Adrenal gland (tissue), 12 donors: ENCODE results near the gene DHRS1. TPM values are rescaled to one million over a fixed set of nuclear protein-coding genes. Genes with fewer than 3 reads are reported as not detected.

Experiments
- DNase-seq, 7 donors: peaks; one replicate each; pipeline ENCODE4 v3.0.0-alpha.2; 2019 to 2020
- H3K27ac ChIP-seq, 5 donors: fragments of 200-600 bp; sonication (generic) in 4 of 5; 1 replicate in 3 of 5; 2 replicates in 2 of 5; pipeline versions ENCODE4 v1.5.1 to v1.8.0; 2016 to 2020; ENCODE audit warnings: mild to moderate bottlenecking in 1 of 5
- H3K27me3 ChIP-seq: fragments of 200-600 bp; 2 replicates; pipeline ENCODE4 v1.8.0; 2021
- H3K36me3 ChIP-seq, 2 donors: fragments of 200-600 bp; replicated peaks in 1 of 2; 1 replicate in 1 of 2; 2 replicates in 1 of 2; pipeline versions ENCODE4 v1.5.1 to v1.8.0; 2018 to 2022
- H3K4me1 ChIP-seq, 2 donors: fragments of 200-600 bp; replicated peaks in 1 of 2; 1 replicate in 1 of 2; 2 replicates in 1 of 2; pipeline versions ENCODE4 v1.5.1 to v1.8.0; 2018 to 2021
- H3K4me3 ChIP-seq, 4 donors: fragments of 200-600 bp; sonication (generic) in 3 of 4; one replicate each; pipeline ENCODE4 v1.5.1; 2016 to 2018
- H3K9me3 ChIP-seq, 3 donors: fragments of 200-600 bp; sonication (generic) in 1 of 3; replicated peaks in 1 of 3; 1 replicate in 2 of 3; 2 replicates in 1 of 3; pipeline versions ENCODE4 v1.5.1 to v1.8.0; 2016 to 2021
- CTCF ChIP-seq, 6 experiments: fragments of 450-650 bp in 4 of 6; fragments of 200-600 bp in 2 of 6; sonication (generic) in 1 of 6; IDR thresholded peaks; 1 replicate in 5 of 6; 2 replicates in 1 of 6; pipeline versions ENCODE4 v1.5.1 to v1.8.0; 2016 to 2021; ENCODE audit warnings: antibody characterized with exemption in 6 of 6, mild to moderate bottlenecking in 2 of 6, moderate library complexity in 1 of 6
- POLR2A ChIP-seq, 2 donors: fragments of 450-650 bp; IDR thresholded peaks; one replicate each; pipeline ENCODE4 v1.6.1; 2017; ENCODE audit warnings: antibody characterized with exemption in 2 of 2, mild to moderate bottlenecking in 2 of 2, moderate library complexity in 1 of 2
- WGBS, 4 donors: extraction: QIAGEN DNeasy Blood & Tissue Kit in 2 of 4; methylation state at CpG; one replicate each; pipeline versions ENCODE4 v1.1.5 to v1.1.7; 2013 to 2017; 5-methylcytosine and 5-hydroxymethylcytosine counted together
- intact Hi-C, 2 donors: fragments of 100-400 bp; cut with DNase I; formaldehyde crosslinking; loops; one replicate each; pipeline versions ENCODE4 v1.14.1 to v1.15.0; 2022 to 2023
- polyA plus RNA-seq, 3 donors: library from polyadenylated mRNA; stranded (reverse); fragments of 200-250 nt in 2 of 3; fragments of 350-450 nt in 1 of 3; fragmentation: Illumina TruSeq in 1 of 3; extraction: RNeasy Lipid Tissue Mini Kit (QIAGEN cat#74804) in 1 of 3; gene quantifications; one replicate each; pipeline ENCODE4 v1.2.3, GENCODE V29; 2013 to 2014
- total RNA-seq, 9 donors: library from RNA; depleted of rRNA in 4 of 9; stranded (reverse); fragments of >200 nt in 4 of 9; fragments of 120-200 nt in 1 of 9; fragmentation: NEBNext Ultra II Directional in 1 of 9; extraction: Animal tissue kit (Norgen Biotek cat#: 25700) in 1 of 9; gene quantifications; one replicate each; pipeline versions ENCODE4 v1.1.0 to v1.2.4, GENCODE V29; 2013 to 2023
- donor health status: healthy with polysubstance abuse.
- donor health status: Bipolar disorder and iron deficiency.
- donor health status: DM: yes; HTN: yes; CAD: no.
- donor health status: DM: no; HTN: no; CAD: no.
- donor health status: DM: no; HTN: no; CAD: no.
- donor health status: DM: yes; HTN: yes; CAD: no.

DHRS1 gene
- total and polyA plus RNA-seq, 12 donors, result 11.4 to 68.1 (median 36.8) TPM

DNA sequence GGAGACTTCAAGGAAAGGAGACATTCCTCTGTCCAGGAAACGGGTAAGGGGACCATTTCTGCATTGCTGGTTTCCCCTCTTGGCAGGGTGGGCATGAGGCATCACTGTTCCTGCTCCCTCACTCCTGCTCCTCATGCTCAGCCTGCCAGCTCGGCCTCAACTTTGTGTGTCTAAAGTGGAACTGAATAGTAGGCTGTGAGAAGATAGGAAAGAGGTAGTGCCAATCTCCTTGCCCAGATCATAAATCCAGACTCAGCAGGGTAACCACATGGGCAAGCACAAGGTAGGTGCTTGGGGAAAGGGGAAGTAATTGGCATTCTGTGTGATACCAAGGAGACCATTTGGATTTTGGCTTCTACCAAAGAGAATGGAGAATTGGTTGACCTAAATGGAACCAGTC is 14.3 kb upstream of the DHRS1 start:
- peak overlapping the region in 3 of 5 donors; percentile 9 to 92 (median 68) for H3K27ac ChIP-seq
- 77 to 86% (median 81%) methylated on average over 2 of the region's 2 CpGs for WGBS, 4 donors
- peaks cover 20 to 54% of the 10 kb centered on the region in 2 donors for H3K4me1 ChIP-seq
- intact Hi-C loops, result no loop called here
- no peaks in the 10 kb centered on the region for H3K9me3 ChIP-seq
- no peak for DNase-seq
- no peak for TF ChIP-seq CTCF (IDR thresholded peaks at IDR 0.05)
- no peak for TF ChIP-seq POLR2A (IDR thresholded peaks at IDR 0.05)
- no peak overlapping the region for H3K4me3 ChIP-seq
- H3K36me3 ChIP-seq, result no peaks in the 10 kb centered on the region
- no peaks in the 10 kb centered on the region for H3K27me3 ChIP-seq

DNA sequence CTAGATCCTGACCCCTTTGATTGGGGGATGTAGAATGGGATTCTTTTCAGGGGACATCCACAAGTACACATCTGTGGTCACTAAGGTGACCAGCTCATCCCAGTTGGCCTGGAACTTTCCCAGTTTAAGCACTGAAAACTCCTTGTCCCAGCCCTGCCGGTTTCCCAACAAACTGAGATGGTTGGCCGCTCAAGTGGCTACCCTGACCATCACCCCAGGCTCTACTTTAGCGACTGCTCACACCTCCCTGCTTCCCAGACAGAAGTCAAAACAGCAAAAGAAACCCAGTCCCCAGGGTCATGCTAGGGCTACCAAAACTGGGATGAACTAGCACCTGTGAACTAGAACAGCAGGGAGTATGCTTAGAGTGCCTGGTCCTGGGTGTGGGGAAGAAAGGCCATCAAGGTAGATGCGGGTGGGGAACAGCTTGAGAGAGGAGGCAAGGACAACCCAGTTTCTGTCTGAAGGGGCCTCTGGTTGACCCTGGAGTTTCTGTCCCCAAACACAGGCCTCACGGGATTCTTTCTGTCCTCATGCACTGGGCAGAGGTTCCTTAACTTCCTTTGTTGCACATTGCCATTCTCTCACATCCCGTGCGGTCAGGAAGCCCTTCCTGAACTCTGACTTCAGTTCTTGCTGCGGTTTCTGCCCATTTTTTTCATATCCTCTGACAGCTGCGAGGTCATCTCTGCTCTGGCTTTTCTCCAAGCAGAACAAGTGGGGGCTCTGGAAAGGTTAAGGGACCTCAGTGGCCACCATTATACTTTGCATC is 13.3 kb upstream of the DHRS1 start:
- peaks cover 0 to under 1% of the 10 kb centered on the region in 2 donors for H3K36me3 ChIP-seq
- peak overlapping the region in 4 of 5 donors; percentile 23 to 97 (median 80) for H3K27ac ChIP-seq
- no peaks in the 10 kb centered on the region for H3K27me3 ChIP-seq
- intact Hi-C loops, result no loop called here
- peak in 1 of 2 donors; percentile 17 for TF ChIP-seq POLR2A (IDR thresholded peaks at IDR 0.05)
- no peak for TF ChIP-seq CTCF (IDR thresholded peaks at IDR 0.05)
- WGBS, 4 donors, result 58 to 66% (median 60%) methylated on average over 8 to 9 of the region's 9 CpGs
- H3K4me3 ChIP-seq, result no peak overlapping the region
- peaks cover 20 to 61% of the 10 kb centered on the region in 2 donors for H3K4me1 ChIP-seq
- no peaks in the 10 kb centered on the region for H3K9me3 ChIP-seq
- DNase-seq, result peak in 6 of 7 donors; percentile 50 to 82 (median 65)

DNA sequence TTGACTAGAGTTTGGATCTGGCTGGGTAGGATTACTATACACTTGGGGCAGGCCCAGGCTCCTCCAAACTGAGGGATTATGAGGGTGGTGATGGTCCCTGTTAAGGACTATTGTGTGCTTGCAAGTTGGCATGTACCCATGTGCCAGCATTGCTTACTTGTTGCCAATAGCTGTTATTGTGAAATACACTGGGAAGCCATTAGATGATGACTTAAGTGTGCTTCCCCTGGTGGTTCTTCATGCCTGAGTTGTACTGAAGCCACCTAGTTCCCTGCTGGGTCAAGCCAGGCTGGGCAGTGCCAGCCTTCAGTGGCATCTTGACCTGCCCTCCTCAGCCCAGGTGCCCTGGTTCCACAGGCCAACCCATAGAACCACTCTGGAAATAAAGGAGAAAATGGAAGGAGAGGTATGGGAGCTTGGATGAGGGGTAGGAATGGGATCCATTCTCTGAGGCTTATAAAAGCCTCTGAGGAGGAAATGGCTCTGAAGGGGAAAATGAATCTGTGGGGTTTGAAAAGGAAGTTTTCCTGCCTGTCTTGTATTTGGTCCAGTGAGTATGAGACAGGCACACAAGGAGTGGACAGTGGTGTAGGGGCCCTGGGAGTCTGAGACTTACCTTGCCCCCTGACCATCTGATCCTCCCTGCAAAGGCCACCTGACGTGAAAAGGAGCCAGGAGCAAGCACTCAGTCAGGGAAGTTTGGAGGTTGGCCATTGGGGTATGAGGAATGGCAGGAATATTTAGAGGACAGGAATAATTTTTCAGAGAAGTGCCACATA is 12.4 kb upstream of the DHRS1 start:
- Histone ChIP-seq H3K9me3 (no peaks in the 10 kb centered on the region), H3K27ac (peak overlapping the region; percentile 68 to 97 (median 83)), H3K27me3 (no peaks in the 10 kb centered on the region), H3K36me3 (peaks cover 0 to 10% of the 10 kb centered on the region in 2 donors), H3K4me3 (peak overlapping the region in 1 of 4 donors; percentile 64), H3K4me1 (peaks cover 20 to 57% of the 10 kb centered on the region in 2 donors)
- peak in 3 of 7 donors; percentile 54 to 64 (median 59) for DNase-seq
- TF ChIP-seq CTCF (IDR thresholded peaks at IDR 0.05), result peak in 1 of 6 experiments; percentile 11
- TF ChIP-seq POLR2A (IDR thresholded peaks at IDR 0.05), result no peak
- 81 to 86% (median 84%) methylated on average over 1 of the region's 1 CpG for WGBS, 4 donors
- intact Hi-C loops, result no loop called here
